HepG2 (cell line): Measurements from ENCODE around the gene FBXO44. TPM values are rescaled to one million over a fixed set of nuclear protein-coding genes. Genes with fewer than 3 reads are reported as not detected.

ENCODE experiments used
- ATAC-seq: fragments of 200-7000 bp; cut with Tn5 transposase; 3 replicates; pipeline ENCODE4 v1.9.1; 2020; ENCODE audit warnings: mild to moderate bottlenecking, moderate library complexity
- BruUV-seq: library from RNA; stranded (reverse); fragments of 400-500 nt; replicated peaks from 2 replicates; lab custom pipeline; 2021; lab: Mats Ljungman, UMichigan
- CTCF ChIA-PET: fragments of 300-600 bp; formaldehyde crosslinking; extraction: SDS; loops from one replicate; lab custom pipeline; 2021; ENCODE audit warnings: low total read pairs, inconsistent platforms, low intra/inter-chr PET ratio; lab: Yijun Ruan, JAX
- POLR2A ChIA-PET: fragments of 350-600 bp; sonication (Branson Sonifier 250); formaldehyde crosslinking; loops from one replicate; lab custom pipeline; 2020; ENCODE audit warnings: antibody characterized with exemption, inconsistent platforms; lab: Yijun Ruan, JAX
- DNase-seq: peaks from one replicate; pipeline ENCODE4 v3.0.0-alpha.2; 2015; ENCODE audit warnings: low spot score
- FAIRE-seq: peaks from 3 replicates; lab custom pipeline; 2011; peaks lifted over from hg19 to GRCh38; lab: Jason Lieb, UNC
- H2AFZ ChIP-seq: one replicate; pipeline ENCODE4 v1.6.1; 2011; ENCODE audit warnings: low read length, inconsistent platforms
- H3K27ac ChIP-seq: fragments of 300-600 bp; 3 replicates; pipeline ENCODE4 v1.8.0; 2011; ENCODE audit warnings: mixed run types, mild to moderate bottlenecking, mixed read lengths, low read length, inconsistent platforms; ENCODE audit not compliant: insufficient read depth; ENCODE audit errors: extremely low read length
- H3K27me3 ChIP-seq, 2 experiments: fragments of 200-600 bp in 1 of 2; 2 replicates in 1 of 2; 3 replicates in 1 of 2; pipeline versions ENCODE4 v1.6.0 to v1.8.0; 2011; ENCODE audit warnings: low read length in 2 of 2, mild to moderate bottlenecking in 2 of 2, moderate library complexity in 2 of 2, inconsistent platforms in 1 of 2; ENCODE audit not compliant: insufficient read depth in 2 of 2, control insufficient read depth in 1 of 2
- H3K36me3 ChIP-seq, 2 experiments: fragments of 200-600 bp in 1 of 2; replicated peaks in 1 of 2; 2 replicates in 1 of 2; 3 replicates in 1 of 2; pipeline versions ENCODE4 v1.5.1 to v1.8.0; 2011; ENCODE audit warnings: low read length in 2 of 2, inconsistent platforms in 1 of 2; ENCODE audit not compliant: insufficient read depth in 2 of 2, control insufficient read depth in 1 of 2
- H3K4me1 ChIP-seq: 2 replicates; pipeline ENCODE4 v1.5.1; 2012; ENCODE audit warnings: low read length, inconsistent platforms; ENCODE audit not compliant: insufficient read depth
- H3K4me2 ChIP-seq: 2 replicates; pipeline ENCODE4 v1.6.0; 2011; ENCODE audit warnings: low read depth, low read length, inconsistent platforms
- H3K4me3 ChIP-seq, 3 experiments: fragments of 200-600 bp in 1 of 3; sonication (generic), shearing (Covaris generic) in 1 of 3; replicated peaks in 1 of 3; 2 replicates each; pipeline ENCODE4 v1.5.1; 2011 to 2016; ENCODE audit warnings: low read length in 3 of 3, inconsistent platforms in 2 of 3, low read depth in 2 of 3, mild to moderate bottlenecking in 2 of 3, control low read depth in 1 of 3, mixed read lengths in 1 of 3; ENCODE audit not compliant: insufficient read depth in 1 of 3
- H3K79me2 ChIP-seq: one replicate; pipeline ENCODE4 v1.6.1; 2011; ENCODE audit warnings: low read length, inconsistent platforms; ENCODE audit not compliant: insufficient read depth
- H3K9ac ChIP-seq: 2 replicates; pipeline ENCODE4 v1.6.0; 2011; ENCODE audit warnings: mild to moderate bottlenecking, low read depth, low read length, inconsistent platforms; ENCODE audit not compliant: insufficient read depth
- H3K9me3 ChIP-seq: 2 replicates; pipeline ENCODE4 v1.5.1; 2012; ENCODE audit warnings: mild to moderate bottlenecking, low read length
- H4K20me1 ChIP-seq: 2 replicates; pipeline ENCODE4 v1.6.0; 2011; ENCODE audit warnings: inconsistent platforms, mild to moderate bottlenecking, low read length, moderate library complexity; ENCODE audit not compliant: insufficient read depth
- ELF4 ChIP-seq: sonication (generic); formaldehyde crosslinking; IDR thresholded peaks from 2 replicates; pipeline ENCODE4 v1.5.0; 2020; ENCODE audit warnings: missing genetic modification reagents, mild to moderate bottlenecking, moderate library complexity, borderline replicate concordance
- GPN1 ChIP-seq: sonication (generic); formaldehyde crosslinking; IDR thresholded peaks from 2 replicates; pipeline ENCODE4 v1.5.1; 2020; ENCODE audit warnings: missing genetic modification reagents, borderline replicate concordance
- NFE2L1 ChIP-seq: sonication (generic); formaldehyde crosslinking; IDR thresholded peaks from 2 replicates; pipeline ENCODE4 v1.4.0; 2020; ENCODE audit warnings: missing genetic modification reagents, mild to moderate bottlenecking, borderline replicate concordance
- POGZ ChIP-seq: sonication (generic); formaldehyde crosslinking; IDR thresholded peaks from 2 replicates; pipeline ENCODE4 v1.4.0; 2020; ENCODE audit warnings: mild to moderate bottlenecking, missing genetic modification reagents
- RBM39 ChIP-seq: fragments of 200-400 bp; formaldehyde crosslinking; IDR thresholded peaks from one replicate; pipeline ENCODE4 v1.6.1; 2018; ENCODE audit warnings: antibody characterized with exemption, mild to moderate bottlenecking, low read depth, low read length; ENCODE audit not compliant: poor library complexity, severe bottlenecking
- TEAD2 ChIP-seq: sonication (generic); formaldehyde crosslinking; IDR thresholded peaks from 2 replicates; pipeline ENCODE4 v1.9.0; 2021; ENCODE audit warnings: missing genetic modification reagents
- ZNF160 ChIP-seq: sonication (generic); formaldehyde crosslinking; IDR thresholded peaks from 2 replicates; pipeline ENCODE4 v1.8.0; 2022; ENCODE audit warnings: mild to moderate bottlenecking, inconsistent platforms, missing genetic modification reagents
- ZNF510 ChIP-seq: sonication (generic); formaldehyde crosslinking; IDR thresholded peaks from 2 replicates; pipeline ENCODE4 v1.4.0; 2020; ENCODE audit warnings: low read depth, mild to moderate bottlenecking, missing genetic modification reagents
- ZNF724P ChIP-seq: sonication (generic); formaldehyde crosslinking; IDR thresholded peaks from 2 replicates; pipeline ENCODE4 v1.8.0; 2022; ENCODE audit warnings: missing genetic modification reagents, borderline replicate concordance
- ZNF75D ChIP-seq: sonication (generic); formaldehyde crosslinking; IDR thresholded peaks from 2 replicates; pipeline ENCODE4 v1.8.1; 2023; ENCODE audit warnings: missing genetic modification reagents, mild to moderate bottlenecking, borderline replicate concordance
- WGBS: methylation state at CpG from one replicate; pipeline ENCODE4 v1.1.6; 2017; ENCODE audit warnings: low lambda C conversion rate; 5-methylcytosine and 5-hydroxymethylcytosine counted together
- in situ Hi-C: cut with HindIII; loops from 2 replicates; pipeline ENCODE4 v1.10.0; 2017; ENCODE audit warnings: low pct_unique_long_range_greater_than_20kb; ENCODE audit not compliant: extremely low pct_ligation_motif_present
- intact Hi-C: fragments of 100-400 bp; cut with micrococcal nuclease; formaldehyde crosslinking; loops from one replicate; pipeline ENCODE4 v1.10.0; 2022; ENCODE audit not compliant: unreplicated experiment
- polyA plus RNA-seq, 8 experiments: library from polyadenylated mRNA; depleted of rRNA in 3 of 8; stranded (reverse) in 7 of 8; unstranded in 1 of 8; fragments of >200 nt; fragmentation: Illumina TruSeq in 4 of 8; extraction: Trizol in 4 of 8; gene quantifications; 2 replicates each; pipeline versions ENCODE4 v1.2.1 to v1.2.3, GENCODE V29; 2011 to 2016; ENCODE audit warnings: low read depth in 4 of 8, missing spikeins in 1 of 8, mixed read lengths in 1 of 8; ENCODE audit not compliant: insufficient read depth in 1 of 8
- total RNA-seq, 5 experiments: library from RNA; depleted of rRNA; stranded (reverse); fragments of >200 nt; fragmentation: Illumina TruSeq; extraction: Trizol; gene quantifications; 2 replicates each; pipeline ENCODE4 v1.2.3, GENCODE V29; 2016; ENCODE audit warnings: low read depth in 1 of 5
- TF ChIP-seq, protein P1 (sequence below): sonication (generic); formaldehyde crosslinking; IDR thresholded peaks from 2 replicates; pipeline ENCODE4 v1.4.0; 2020; ENCODE audit warnings: mild to moderate bottlenecking, missing genetic modification reagents, borderline replicate concordance
- TF ChIP-seq, protein P2 (sequence below): sonication (generic); formaldehyde crosslinking; IDR thresholded peaks from 2 replicates; pipeline ENCODE4 v1.5.0; 2020; ENCODE audit warnings: missing genetic modification reagents, mild to moderate bottlenecking, borderline replicate concordance

Gene FBXO44
- total and polyA plus RNA-seq, 2 of the 13 experiments (the other 11 are each of a cell fraction or from before 2014, with no cell fraction given) = 22.4 to 27.9 TPM

DNA sequence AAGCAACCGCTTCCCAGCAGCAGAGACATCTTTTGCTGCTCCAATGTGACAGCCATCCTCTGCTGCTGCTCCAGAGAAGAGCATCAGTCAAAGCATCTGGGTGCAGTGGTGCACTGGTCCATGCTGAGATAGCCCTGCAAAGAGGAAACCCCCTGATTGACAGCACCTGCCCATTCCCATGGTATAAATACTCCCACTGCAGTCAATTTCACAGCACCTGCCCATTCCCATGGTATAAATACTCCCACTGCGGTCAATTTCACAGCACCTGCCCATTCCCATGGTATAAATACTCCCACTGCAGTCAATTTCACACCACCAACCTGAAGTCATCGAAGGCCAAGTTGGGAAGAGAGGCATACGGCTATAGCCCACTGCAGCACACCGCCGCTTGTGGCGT lies 25.9 kb upstream of the FBXO44 start (continued):
- TF ChIP-seq, protein P1, sequence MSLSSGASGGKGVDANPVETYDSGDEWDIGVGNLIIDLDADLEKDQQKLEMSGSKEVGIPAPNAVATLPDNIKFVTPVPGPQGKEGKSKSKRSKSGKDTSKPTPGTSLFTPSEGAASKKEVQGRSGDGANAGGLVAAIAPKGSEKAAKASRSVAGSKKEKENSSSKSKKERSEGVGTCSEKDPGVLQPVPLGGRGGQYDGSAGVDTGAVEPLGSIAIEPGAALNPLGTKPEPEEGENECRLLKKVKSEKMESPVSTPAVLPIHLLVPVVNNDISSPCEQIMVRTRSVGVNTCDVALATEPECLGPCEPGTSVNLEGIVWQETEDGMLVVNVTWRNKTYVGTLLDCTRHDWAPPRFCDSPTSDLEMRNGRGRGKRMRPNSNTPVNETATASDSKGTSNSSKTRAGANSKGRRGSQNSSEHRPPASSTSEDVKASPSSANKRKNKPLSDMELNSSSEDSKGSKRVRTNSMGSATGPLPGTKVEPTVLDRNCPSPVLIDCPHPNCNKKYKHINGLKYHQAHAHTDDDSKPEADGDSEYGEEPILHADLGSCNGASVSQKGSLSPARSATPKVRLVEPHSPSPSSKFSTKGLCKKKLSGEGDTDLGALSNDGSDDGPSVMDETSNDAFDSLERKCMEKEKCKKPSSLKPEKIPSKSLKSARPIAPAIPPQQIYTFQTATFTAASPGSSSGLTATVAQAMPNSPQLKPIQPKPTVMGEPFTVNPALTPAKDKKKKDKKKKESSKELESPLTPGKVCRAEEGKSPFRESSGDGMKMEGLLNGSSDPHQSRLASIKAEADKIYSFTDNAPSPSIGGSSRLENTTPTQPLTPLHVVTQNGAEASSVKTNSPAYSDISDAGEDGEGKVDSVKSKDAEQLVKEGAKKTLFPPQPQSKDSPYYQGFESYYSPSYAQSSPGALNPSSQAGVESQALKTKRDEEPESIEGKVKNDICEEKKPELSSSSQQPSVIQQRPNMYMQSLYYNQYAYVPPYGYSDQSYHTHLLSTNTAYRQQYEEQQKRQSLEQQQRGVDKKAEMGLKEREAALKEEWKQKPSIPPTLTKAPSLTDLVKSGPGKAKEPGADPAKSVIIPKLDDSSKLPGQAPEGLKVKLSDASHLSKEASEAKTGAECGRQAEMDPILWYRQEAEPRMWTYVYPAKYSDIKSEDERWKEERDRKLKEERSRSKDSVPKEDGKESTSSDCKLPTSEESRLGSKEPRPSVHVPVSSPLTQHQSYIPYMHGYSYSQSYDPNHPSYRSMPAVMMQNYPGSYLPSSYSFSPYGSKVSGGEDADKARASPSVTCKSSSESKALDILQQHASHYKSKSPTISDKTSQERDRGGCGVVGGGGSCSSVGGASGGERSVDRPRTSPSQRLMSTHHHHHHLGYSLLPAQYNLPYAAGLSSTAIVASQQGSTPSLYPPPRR (CRISPR knock-in tag) = no peak

DNA sequence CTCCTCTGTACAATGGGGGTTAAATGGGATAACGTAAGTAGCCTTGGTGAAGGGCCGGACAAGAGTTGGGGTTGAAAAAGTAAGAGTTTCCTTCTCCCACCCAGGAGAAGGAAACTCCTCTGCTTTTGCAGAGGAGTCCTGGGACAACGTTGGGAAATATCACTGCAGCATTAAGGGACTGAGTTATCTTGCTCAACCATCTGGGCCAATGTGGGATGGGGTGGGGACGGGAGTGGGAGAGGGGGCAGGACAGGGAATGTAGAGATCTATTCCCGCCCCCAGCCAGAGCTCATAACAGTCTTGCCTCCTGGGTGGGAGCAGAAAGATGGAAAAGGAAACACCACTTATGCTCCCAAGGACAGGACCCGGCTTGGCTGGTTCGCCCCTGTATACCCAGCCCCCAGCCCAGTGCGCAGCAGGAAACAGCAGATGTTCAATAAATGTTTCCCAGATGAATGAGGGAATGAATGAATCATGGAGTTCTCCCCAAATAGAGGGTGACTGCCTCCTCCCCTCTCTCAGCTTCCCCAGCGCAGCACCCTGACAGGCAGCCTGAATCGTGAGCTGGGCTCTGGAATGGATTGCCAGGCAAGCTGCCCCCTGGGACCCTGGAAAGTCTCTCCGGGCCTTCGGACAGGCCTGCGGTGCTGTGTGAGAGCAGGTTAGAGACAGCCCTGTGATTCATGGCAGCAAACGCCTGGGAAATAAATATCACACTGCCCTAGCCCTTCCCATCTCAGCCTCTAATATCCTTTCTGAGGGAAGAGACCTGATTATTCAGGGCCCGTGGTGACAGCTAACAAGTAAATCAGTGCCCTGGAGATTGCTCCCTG lies 25.3 kb upstream of the FBXO44 start:
- no peak for DNase-seq
- BruUV-seq = no TSS peak
- H3K9ac ChIP-seq = no peak overlapping the region
- intact Hi-C loops = no loop called here
- no peak overlapping the region for H3K27ac ChIP-seq
- H3K4me1 ChIP-seq = no peaks in the 10 kb centered on the region
- ATAC-seq = no peak
- no peak overlapping the region for H3K4me3 ChIP-seq
- ChIA-PET POLR2A (no interaction called here), CTCF (no interaction called here)
- no peak overlapping the region for H2AFZ ChIP-seq
- WGBS = 11% methylated on average over 13 of the region's 15 CpGs
- H3K4me2 ChIP-seq = no peak overlapping the region
- no peak for FAIRE-seq
- in situ Hi-C loops = loop anchor here (25.0 kb wide), 1 partner anchor 592 kb away; the partner anchor contains the start of gene MASP2
- no peaks in the 10 kb centered on the region for H4K20me1 ChIP-seq
- H3K27me3 ChIP-seq = peaks cover 0 to 31% of the 10 kb centered on the region in 2 experiments; a peak in 4 of 5 replicates
- H3K36me3 ChIP-seq = no peaks in the 10 kb centered on the region
- H3K9me3 ChIP-seq = no peaks in the 10 kb centered on the region
- H3K79me2 ChIP-seq = no peaks in the 10 kb centered on the region
- TF ChIP-seq RBM39 = no peak
- TF ChIP-seq ZNF160 = no peak
- TF ChIP-seq ZNF724P (CRISPR knock-in tag) = no peak
- TF ChIP-seq ZNF75D (CRISPR knock-in tag) = no peak
- TF ChIP-seq NFE2L1 = no peak
- TF ChIP-seq GPN1 (CRISPR knock-in tag) = no peak
- TF ChIP-seq ELF4 (CRISPR knock-in tag) = no peak
- TF ChIP-seq TEAD2 (CRISPR knock-in tag) = no peak
- no peak for TF ChIP-seq POGZ (CRISPR knock-in tag)
- no peak for TF ChIP-seq ZNF510
- TF ChIP-seq, protein P2, sequence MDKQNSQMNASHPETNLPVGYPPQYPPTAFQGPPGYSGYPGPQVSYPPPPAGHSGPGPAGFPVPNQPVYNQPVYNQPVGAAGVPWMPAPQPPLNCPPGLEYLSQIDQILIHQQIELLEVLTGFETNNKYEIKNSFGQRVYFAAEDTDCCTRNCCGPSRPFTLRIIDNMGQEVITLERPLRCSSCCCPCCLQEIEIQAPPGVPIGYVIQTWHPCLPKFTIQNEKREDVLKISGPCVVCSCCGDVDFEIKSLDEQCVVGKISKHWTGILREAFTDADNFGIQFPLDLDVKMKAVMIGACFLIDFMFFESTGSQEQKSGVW (CRISPR knock-in tag) = no peak
